Measurements from ENCODE around the gene KLK14. TPM values are rescaled to one million over a fixed set of nuclear protein-coding genes. Genes with fewer than 3 reads are reported as not detected.
A peak's percentile ranks its signal among the peaks of the same experiment; 100 is the strongest.

Gene KLK14
- total RNA-seq, 1 donor from 2014 or later = not detected

DNA sequence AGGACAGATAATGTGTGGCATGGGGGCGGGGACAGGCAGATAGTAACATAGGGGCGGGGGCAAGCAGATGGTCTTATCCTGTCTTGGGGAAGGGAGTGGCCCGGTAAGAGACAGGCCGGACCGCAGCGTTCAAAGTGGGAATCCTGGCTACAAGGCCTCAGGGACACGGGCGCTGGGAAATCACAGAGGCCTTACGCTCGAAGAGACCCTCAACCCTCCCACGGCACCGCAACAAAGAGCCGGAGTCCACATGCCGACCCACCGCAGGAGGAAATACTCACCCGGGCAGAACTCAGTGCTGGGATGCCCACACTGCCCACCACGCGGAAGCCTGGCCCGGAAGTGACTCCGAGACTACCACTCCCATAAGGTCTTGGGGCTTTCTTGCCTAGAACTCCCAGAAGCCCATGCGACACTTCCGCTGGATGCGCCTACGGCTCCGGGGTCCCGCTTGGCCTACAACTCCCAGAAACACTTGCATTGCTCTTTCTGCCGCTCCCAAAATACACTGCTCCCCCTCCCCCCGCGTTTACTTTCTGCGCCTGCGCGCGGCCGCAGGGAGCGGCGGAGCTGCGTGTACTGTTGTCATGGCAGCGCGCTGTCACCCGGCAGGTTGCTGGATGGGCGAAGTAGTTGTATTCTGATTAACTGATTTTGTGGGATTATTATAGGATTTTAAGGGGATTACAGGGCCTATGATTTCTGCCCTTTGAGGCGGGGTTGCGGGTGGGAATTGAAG, 25.5 kb upstream of the KLK14 start, which contains the start of gene CTU1:
Gene CTU1 (minus strand): TSS at position 344 of the 739 bp plus-strand sequence. CDS start 3,840 bp downstream, outside the sequence.
- DNase-seq = peak; percentile 98

DNA sequence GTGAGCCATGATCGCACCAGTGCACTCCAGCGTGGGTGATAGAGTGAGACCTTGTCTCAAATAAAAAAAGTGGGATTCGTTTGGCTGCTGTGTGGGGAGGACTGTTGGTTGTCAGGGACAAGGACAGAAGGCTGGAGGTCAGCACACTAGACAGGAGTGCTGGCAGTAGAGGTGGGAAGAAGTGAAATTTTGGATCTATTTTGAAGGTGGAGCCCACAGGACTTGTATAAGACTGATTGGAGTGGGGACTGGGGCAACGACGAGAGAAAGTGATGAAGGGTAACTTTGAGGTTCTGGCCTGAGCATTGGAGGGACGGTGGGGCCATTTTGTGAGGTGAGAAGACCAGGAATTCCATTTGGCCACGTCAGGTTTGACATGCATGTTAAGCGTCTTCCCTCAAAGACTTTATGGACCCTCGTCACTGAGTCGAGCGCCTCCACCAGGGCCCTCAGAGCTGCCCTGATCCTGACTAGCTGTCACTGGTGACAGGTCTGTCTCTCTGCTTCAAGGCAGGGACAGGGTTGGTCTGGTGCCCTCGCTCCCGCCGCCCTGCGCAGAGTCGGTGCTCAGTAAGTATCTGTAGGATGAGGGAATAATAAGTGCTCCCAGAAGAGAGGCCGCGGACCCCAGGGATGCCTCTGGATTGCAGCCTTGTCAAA, 24.8 kb upstream of the KLK14 start:
- DNase-seq = no peak

DNA sequence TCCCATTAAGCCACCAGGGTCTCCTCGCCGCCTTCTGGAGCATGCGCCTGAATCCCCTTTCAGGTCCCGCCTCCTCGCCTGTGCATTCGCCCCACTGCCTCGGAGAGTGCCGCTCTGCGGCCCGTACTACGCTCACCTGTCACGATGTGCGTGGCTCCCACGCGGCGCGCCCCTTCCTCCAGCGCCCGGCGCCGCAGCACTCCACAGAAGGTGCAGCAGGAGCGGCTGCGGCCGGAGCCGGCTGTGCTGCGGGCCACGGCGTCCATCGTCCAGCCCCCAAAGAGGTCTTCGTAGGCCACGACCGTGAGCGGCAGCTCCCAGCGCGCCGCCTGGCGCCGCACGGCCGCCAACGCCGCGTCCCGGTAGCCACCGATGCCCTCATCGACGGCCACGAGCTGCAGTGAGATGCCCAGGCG, 21.2 kb upstream of the KLK14 start:
- no peak for DNase-seq

DNA sequence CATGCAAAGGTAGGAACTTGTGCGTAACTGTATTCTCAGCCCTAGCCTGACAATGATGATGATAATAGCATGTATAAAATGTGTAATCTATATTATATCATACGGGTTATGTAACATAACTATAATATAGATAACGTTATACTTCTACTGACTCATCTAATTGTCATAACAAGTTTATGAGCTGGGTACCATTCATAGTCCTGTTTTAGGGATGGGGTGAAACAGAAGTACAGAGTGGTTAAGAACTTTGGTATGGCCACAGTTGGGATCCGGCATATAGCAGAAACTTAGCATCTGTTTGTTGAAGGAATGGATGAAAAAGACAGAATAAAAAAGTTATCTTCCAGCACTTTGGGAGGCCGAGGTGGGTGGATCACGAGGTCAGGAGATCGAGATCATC, 20.3 kb upstream of the KLK14 start:
- no peak for DNase-seq

DNA sequence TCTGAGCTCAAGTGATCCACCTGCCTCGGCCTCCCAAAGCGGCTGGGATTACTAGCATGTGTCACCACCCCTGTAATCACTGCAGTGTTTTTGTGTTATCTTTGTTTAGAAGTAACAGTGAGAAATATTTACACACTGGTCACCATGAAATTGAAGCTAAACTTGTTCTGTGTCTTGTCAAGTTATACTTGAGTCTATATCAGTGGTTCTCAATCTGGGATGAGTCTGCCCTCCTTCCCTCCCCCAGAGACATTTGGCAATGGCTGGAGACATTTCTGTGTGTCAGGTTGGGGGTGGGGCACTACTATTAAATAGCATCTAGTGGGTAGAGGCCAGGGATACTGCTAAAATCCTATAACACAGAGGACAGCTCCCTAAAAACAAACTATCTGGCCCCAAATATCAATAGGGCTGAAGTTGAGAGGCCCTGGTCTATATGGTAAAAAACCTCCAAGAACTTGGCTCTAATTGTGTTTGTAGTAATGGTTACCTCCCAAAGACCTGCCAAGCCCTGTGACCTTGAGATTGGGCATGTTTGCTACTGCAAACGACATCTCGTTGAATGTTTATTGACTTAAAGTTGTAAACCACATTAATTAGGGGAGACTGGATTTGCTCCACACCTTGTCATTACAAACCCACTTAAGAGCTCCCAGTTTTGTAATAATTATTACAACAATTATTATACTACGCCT, 18.6 kb upstream of the KLK14 start:
- no peak for DNase-seq

DNA sequence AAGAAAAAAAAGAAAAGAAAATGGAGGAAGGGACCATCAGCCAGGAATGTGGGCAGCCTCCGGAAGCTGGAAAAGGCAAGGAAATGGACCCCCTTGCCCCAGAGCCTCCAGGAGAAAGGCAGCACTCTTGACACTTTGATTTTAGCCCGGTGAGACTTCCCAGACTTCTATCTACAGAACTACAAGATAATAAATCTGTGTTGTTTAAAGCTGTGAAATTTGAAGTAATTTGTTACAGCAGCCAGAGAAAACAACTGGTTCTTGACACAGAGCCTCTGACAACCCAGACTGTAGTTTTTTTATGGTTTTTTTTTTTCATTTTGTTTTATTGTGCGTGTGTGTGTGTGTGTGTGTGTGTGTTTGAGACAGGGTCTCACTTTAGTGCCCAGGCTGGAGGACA, 17.9 kb upstream of the KLK14 start:
- DNase-seq = no peak

DNA sequence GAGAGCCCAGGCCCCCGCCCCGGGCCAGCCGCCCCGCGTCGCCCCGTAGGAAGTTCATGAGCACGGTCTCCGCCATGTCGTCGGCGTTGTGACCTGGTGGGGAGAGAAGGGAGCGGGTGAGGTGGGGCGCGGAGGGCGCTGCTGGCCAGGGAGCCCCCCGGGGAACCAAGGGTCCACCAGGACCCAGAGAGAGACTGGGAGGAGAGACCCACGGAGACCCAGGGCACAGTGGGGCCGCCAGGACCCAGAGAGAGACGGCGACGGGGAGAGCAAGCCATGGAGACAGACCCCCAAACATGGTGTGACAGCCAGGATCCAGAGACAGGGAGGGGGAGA, 16.3 kb upstream of the KLK14 start:
- no peak for DNase-seq

DNA sequence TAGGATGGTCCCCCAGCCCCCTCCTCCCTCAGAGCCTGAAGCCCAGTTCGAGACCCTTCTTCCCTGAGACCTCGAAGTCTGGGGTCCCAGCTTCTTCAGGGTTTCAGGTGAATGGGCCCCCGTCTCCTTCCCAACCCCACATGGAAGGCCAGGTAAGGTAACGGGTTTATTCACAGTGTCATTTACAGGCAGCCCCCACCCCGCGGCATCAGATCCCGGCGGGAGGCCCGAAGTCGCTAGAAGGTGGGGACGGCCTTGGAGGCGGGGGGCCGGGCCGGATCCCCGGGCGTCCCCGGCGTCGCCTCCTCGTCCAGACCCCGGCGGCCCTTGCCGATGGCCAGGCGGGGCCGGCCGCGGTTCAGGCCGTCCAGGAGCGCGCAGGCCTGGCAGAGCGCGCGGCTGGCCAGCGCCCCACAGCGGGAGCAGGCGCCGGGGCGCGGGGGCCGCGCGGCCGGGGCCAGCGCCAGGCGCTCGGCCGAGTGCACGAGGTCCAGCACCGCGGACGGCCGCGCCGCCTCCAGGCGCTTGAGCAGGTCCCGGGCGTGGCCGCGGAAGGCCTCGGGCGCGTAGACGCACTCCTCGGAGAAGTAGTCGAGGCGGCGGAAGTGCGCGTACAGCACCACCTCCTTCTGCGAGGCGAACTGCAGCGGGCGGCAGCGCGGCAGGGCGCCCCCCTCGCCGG, 15.8 kb upstream of the KLK14 start:
- DNase-seq = no peak

DNA sequence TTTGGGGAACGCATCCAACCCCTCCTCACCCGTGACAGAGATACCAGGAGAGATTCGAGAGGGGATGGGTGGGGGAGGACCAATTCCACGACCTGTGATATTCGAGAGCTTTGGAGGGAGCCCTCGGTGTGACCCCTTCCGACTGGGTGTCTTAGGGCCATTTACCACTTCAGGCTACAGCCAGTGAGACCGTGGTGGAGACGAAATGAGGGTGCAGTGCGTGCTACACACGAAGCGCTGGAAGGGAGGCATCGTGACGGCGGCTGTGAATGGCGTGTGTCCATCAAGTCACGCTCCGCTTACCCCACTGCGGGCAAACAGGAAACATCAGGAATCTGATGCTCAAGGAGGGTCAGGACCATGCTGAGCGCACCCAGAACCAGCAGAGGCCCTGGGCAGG, 15.1 kb upstream of the KLK14 start:
- DNase-seq = no peak

DNA sequence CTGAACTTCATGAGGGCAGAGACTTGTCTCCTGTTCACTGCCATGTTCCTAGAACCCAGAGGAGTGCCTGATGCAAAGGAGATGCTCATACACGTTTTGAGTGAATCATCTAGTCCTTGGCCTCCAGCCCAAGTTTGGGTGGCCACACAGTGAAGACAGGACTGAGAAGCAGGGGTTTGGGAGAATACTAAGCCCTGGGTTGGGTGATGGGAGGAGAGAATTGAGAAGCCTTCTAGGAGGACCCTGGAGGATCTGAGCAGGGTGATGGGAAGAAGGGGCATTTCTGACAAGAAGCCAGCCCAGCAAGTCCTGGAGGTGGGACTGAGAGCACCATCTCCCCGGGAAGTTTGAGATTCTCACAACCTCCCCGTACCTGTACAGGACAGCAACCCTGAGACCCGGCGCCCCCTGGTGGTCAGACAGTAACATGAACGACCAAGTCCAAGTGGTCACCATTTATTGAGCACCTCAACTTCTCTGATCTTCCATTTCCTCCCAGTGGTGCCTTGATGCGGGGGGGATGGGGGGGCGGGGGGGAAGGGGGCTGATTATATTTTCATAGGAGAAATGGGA, 14.6 kb upstream of the KLK14 start:
- DNase-seq = no peak

DNA sequence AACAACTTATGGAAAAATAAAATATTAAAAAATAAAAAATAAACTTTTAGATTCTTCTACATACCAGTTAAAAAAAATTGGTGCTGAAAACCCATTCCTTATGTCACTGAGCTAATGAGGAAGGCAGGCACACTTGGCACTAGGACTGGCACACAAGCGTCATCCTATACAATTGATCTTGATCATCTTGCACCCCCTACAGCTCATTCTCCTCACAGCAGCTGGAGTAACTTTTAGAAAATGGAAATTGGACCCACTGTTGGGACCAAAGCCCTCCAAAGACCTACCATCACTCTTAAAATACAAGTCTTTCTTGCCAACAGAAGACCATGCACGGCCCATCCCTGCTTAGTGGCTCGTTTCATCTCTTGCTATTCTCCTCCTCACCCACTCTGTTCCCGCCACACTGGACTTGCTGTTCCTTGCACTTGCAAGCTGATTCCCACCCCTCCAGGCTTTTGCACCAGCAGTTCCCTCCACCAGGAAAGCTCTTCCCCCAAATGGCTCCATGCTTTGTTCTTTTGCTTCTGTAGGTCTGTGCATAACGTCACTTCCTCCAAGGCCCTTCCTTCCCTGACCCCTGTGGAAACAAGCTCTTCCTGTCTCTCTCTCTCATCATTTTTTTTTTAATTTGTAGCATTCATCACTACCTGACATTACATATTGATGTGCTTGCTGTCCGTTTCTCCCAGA, 13.9 kb upstream of the KLK14 start:
- no peak for DNase-seq

DNA sequence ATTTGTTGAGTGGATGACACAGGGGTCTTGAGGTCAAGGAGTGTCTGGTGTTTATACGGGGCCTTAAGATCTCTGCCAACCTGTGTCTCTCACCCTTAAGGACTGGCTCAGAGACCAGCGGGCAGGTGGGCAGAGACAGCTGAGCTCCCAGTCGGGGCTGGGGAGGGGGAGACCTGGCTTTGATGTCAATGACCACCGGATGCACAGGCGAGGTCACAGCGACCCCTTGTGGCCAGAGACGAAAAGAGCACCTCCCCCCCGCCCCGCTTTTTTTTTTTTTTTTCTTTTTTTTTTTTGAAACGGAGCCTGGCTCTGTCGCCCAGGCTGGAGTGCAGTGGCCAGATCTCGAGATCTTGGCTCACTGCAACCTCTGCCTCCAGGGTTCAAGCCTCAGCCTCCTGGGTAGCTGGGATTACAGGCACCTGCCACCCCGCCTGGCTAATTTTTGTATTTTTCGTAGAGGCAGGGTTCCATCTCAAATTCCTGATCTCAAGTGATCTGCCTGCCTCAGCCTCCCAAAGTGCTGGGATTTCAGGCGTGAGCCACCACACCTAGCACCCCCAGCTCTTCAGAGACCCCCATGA, 12.1 kb upstream of the KLK14 start:
- no peak for DNase-seq

DNA sequence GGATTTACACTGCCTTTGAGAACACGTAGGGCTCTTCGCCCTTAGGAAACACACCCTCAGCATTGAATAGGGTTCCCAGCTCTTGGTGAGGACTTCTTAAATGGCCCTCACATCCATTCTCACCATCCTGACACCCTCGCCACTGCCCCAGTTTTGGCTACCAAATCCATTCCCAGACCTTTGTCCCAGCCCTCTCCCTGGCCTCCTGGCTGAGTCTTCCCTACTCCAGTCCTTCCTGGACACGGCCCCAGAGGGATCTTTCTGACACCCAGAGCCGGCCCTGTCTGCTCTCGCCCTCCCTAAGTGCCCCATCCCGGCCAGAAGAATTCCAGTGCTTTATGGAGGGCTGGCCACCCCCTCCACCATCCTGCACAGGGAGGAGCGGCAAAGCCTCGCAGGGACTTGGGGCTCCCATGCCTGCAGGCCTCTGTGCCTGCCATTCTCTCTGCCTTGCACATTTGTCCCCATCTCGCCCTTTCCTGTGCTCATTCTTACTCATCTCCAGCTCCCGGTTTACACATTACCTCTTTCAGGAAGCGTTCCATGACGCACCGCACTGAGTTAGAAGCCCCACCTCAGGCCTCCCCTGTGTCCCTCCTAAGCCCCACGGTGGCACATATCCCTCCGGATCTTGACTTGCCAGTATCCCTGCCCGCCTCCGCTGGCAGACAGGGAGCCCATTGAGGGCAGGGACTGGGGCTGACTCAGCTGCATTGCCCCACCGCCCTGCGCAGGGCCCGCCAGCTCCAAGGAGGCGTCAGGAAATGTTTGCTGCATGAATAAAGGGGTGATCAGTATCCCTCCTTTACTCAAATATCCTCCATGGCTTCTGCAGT, 11.0 kb upstream of the KLK14 start:
- DNase-seq = no peak

DNA sequence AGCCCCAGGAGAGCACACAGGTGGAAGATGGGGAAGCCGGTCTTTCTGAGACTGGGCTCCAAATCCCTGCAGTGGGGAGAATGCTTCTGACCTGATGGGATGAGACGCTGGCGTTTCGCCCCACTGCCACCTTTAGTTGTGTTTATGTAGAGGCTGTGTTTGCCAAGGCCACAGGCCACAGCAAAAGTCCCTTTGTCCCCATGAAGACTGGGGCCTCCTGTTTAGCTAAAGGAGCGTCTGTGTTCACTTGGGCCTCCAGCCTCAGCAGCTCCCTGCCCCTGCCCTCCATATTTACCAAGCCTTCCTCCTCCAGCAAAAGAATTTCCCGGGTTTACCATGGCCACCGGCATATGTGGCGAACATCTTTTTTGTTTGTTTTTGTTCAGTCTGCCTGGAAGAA, 10.4 kb upstream of the KLK14 start:
- no peak for DNase-seq

DNA sequence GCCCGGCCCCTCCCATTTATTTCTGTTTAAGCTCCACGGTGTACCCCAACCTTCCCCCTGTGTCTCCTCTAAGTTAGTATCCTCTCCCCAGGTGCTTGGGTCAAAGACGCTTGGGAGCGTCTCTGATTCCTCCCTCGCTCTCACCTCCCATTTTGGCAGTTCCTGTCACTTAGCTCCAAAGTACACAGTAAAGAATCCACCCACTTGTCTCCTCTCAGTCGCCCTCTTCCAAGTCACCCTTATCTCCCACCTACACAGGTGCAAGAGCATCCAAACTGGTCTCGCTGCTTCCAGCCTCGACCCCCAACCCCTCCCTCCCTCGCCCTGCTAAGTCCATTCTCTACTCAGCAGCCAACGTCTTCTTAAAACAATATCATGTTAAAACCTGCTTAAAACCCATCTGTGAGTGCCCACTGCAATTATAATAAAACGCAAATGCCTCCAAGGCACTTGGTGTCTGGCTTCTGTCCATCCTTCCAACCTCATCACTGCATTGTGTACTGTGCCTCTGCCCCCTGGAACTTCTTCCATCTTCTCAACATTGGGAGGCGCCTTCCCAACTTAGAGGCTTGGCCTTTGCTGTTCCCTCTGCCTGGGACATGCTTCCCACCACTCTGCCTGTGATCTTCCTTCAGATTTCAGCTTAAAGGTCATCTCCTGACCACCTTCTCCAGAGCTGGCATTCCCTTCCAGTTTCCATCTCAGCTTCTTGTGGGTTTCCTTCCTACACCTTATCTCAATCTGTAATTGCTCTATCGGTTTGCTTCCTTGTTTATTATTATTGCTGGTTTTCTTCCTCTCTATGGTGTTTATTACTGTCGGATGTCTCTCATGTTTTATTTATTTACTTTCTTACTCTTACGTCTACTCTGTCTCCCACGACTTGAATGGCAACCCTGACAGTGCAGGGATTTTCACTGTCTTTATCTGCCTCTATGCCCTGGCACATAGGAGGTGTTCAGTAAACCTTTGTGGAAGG, 9.5 kb upstream of the KLK14 start:
- no peak for DNase-seq

DNA sequence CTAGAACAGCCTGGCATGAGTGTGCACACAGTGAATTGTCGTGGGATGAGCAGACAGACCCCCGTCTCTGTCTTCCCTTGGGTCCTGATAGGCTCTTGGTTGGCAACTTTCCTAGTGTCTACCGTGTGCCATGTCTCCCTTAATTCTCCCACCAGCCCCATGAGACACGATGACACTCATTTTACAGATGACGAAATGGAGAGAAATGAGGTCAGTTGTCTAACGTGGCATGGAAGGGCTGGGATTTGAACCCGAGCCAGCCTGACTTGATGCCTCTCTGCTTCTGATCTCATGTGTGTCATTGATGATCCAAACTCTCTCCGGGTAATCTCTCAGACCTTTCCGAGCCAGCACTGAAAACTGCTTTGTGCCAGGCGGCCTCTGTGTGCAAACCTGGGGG, 8.4 kb upstream of the KLK14 start:
- no peak for DNase-seq

DNA sequence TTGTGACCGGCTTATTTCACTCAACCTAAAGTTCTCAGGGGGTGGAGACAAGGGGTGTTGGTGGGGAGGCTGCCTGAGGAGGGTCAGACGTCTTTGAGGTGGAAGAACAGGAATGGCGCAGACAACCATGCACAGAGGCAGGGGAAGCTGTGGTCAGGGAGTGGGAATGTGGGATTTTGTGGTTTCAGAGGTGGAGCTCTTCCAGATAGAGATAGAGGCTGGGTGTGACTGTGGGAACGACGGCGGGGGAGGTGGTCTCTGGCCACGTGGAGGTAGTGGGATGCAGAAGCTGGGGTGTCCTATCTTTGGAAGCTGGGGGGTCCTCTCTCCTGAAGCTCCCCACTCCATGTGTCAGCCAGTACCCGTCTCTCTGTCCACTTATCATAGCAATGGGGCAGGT, 7.8 kb upstream of the KLK14 start:
- no peak for DNase-seq

DNA sequence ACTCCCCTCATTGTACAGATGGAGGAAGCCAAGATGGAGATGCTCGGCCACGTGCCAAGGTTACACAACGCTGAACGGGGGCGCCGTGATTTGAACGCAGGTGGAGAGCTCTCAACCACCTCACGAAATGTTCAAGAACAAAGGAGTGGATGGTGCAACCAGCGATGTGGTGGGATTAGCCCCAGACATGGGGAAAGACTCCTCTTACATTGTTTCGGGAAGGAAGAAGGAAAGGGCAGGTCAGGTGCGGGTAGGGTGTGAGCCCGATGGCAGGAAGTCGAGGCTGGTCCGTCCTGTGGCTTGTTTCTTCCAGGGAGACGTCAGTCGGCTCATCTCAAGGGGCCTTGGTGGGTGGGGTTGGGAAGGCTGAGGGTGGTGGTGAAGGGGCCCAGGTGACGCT, 7.1 kb upstream of the KLK14 start:
- DNase-seq = no peak

DNA sequence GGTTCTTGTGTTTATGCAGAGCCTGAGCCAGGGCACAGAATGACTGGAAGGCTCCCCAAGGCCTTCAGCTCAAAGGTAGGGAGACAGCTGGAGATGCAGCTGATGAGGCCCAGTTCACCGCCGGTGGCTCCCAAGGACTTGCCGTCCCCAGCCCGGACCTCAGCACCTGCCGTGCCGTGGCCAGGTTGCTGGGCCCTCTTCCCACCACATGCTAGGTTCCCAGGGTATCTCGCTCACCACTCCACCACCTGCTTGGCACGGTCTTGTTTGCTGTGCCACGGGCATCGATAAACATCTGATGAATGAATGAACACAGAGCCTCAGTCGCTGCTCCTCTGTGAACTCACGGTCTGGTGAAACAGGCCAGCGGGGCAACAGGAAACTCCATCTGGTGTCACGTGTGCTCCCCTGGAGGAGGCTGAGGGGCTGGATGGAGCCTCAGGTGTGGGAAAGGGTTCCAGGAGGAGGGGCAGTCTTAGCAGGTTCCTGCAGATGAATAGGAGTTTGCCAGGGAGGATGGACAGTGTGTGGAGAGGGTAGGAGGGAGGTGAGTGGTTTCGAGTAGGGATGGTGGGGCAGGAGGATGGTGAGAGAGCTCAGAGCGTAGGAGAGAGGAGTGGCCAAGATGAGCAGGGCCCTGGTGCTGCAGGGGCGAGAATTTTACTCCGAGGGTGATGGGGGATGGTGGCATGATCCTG, 3.6 kb upstream of the KLK14 start:
- no peak for DNase-seq
